ENCODE data around the gene CDC42SE2.
"Not testable (repeated sequence)": the region's sequence is repeated elsewhere in the genome, so short reads cannot be mapped to it uniquely, and the experiment has no call there.

Gene CDC42SE2

GRCh38 chr5:131245948-131246347 is 17.9 kb upstream of the CDC42SE2 start:
- Histone ChIP-seq H3K27ac (no peak overlapping the region), H3K4me3 (no peak overlapping the region)

- Histone ChIP-seq H3K4me3 (no peak overlapping the region), H3K27ac (no peak overlapping the region)
Measured at GRCh38 chr5:131246504-131246903, 17.3 kb upstream of the CDC42SE2 start.

- Histone ChIP-seq H3K4me3 (no peak overlapping the region), H3K27ac (peak overlapping the region in 10 of 21 experiments; percentile 33 to 89 (median 62))
Measured at GRCh38 chr5:131250751-131251475, 12.9 kb upstream of the CDC42SE2 start.

GRCh38 chr5:131252824-131253171 is 11.1 kb upstream of the CDC42SE2 start:
- H3K4me3 ChIP-seq = peak overlapping the region; percentile 4 to 32 (median 11)
- H3K27ac ChIP-seq = peak overlapping the region in 18 of 21 experiments; percentile 24 to 93 (median 66)

GRCh38 chr5:131254025-131254424 is 9.8 kb upstream of the CDC42SE2 start:
- peak overlapping the region in 6 of 7 experiments; percentile 4 to 32 (median 16) for H3K4me3 ChIP-seq

GRCh38 chr5:131254741-131255140 is 9.1 kb upstream of the CDC42SE2 start:
- Histone ChIP-seq H3K27ac (peak overlapping the region in 8 of 21 experiments; percentile 43 to 93 (median 82)), H3K4me3 (peak overlapping the region in 2 of 7 experiments; percentile 29 to 32)

More at GRCh38 chr5:131254025-131254424, 9.8 kb upstream of the CDC42SE2 start:
- peak overlapping the region in 14 of 21 experiments; percentile 24 to 93 (median 70) for H3K27ac ChIP-seq

- Histone ChIP-seq H3K27ac (peak overlapping the region in 10 of 21 experiments; percentile 20 to 84 (median 64)), H3K4me3 (no peak overlapping the region)
Measured at GRCh38 chr5:131256507-131256823, 7.4 kb upstream of the CDC42SE2 start.

GRCh38 chr5:131258733-131259132 is 5.1 kb upstream of the CDC42SE2 start:
- H3K4me3 ChIP-seq = no peak overlapping the region
- peak overlapping the region in 6 of 21 experiments; percentile 8 to 84 (median 48) for H3K27ac ChIP-seq

GRCh38 chr5:131259326-131259725 is 4.5 kb upstream of the CDC42SE2 start:
- Histone ChIP-seq H3K4me3 (no peak overlapping the region), H3K27ac (peak overlapping the region in 1 of 21 experiments; percentile 25)

GRCh38 chr5:131260895-131261294 is 3.0 kb upstream of the CDC42SE2 start:
- Histone ChIP-seq H3K4me3 (no peak overlapping the region), H3K27ac (peak overlapping the region in 1 of 21 experiments; percentile 18)

GRCh38 chr5:131261483-131261882 is 2.4 kb upstream of the CDC42SE2 start:
- H3K27ac ChIP-seq = peak overlapping the region in 2 of 21 experiments; percentile 6 to 18
- no peak overlapping the region for H3K4me3 ChIP-seq

- H3K27ac ChIP-seq = peak overlapping the region; percentile 60 to 99 (median 93)
- peak overlapping the region; percentile 60 to 95 (median 79) for H3K4me3 ChIP-seq
Measured at GRCh38 chr5:131262953-131263541, 806 bp upstream of the CDC42SE2 start.

- H3K27ac ChIP-seq = peak overlapping the region; percentile 86 to 99 (median 93)
- peak overlapping the region; percentile 60 to 95 (median 79) for H3K4me3 ChIP-seq
Measured at GRCh38 chr5:131264451-131265099, 722 bp downstream of the CDC42SE2 start.

- H3K4me3 ChIP-seq = peak overlapping the region; percentile 60 to 95 (median 79)
- peak overlapping the region in 13 of 21 experiments; percentile 37 to 99 (median 90) for H3K27ac ChIP-seq
Measured at GRCh38 chr5:131265311-131265803, 1.5 kb downstream of the CDC42SE2 start.

- H3K27ac ChIP-seq = peak overlapping the region in 6 of 21 experiments; percentile 23 to 99 (median 62)
Measured at GRCh38 chr5:131266370-131267060, 2.7 kb downstream of the CDC42SE2 start.

GRCh38 chr5:131268758-131269370 is 5.0 kb downstream of the CDC42SE2 start:
- H3K27ac ChIP-seq = peak overlapping the region in 2 of 21 experiments; percentile 9 to 99

More at GRCh38 chr5:131266370-131267060, 2.7 kb downstream of the CDC42SE2 start:
- peak overlapping the region in 5 of 7 experiments; percentile 1 to 95 (median 74) for H3K4me3 ChIP-seq

GRCh38 chr5:131270809-131271208 is 7.0 kb downstream of the CDC42SE2 start:
- Histone ChIP-seq H3K4me3 (no peak overlapping the region), H3K27ac (peak overlapping the region in 4 of 21 experiments; percentile 3 to 79 (median 22))

More at GRCh38 chr5:131268758-131269370, 5.0 kb downstream of the CDC42SE2 start:
- H3K4me3 ChIP-seq = no peak overlapping the region

- peak overlapping the region in 8 of 21 experiments; percentile 0 to 79 (median 34) for H3K27ac ChIP-seq
- not testable (repeated sequence) for H3K4me3 ChIP-seq
Measured at GRCh38 chr5:131271888-131272287, 8.0 kb downstream of the CDC42SE2 start.

GRCh38 chr5:131272307-131272706 is 8.5 kb downstream of the CDC42SE2 start:
- Histone ChIP-seq H3K4me3 (no peak overlapping the region), H3K27ac (peak overlapping the region in 7 of 21 experiments; percentile 3 to 79 (median 35))

Data from skin epidermis (tissue), 12 donors.